Heart left ventricle (tissue), 13 donors: ENCODE results near the gene LARP4.

Source experiments
- POLR2A ChIP-seq, 2 donors: fragments of 450-650 bp; IDR thresholded peaks; one replicate each; pipeline ENCODE4 v1.6.1; 2017; ENCODE audit warnings: antibody characterized with exemption in 2 of 2, mild to moderate bottlenecking in 2 of 2, moderate library complexity in 2 of 2
- TF ChIP-seq, protein P1 (sequence below), 12 donors: fragments of 200-600 bp; sonication (generic) in 4 of 12; IDR thresholded peaks; one replicate each; pipeline versions ENCODE4 v1.5.0 to v1.8.0; 2018 to 2022; ENCODE audit warnings: antibody characterized with exemption in 12 of 12, mild to moderate bottlenecking in 5 of 12
- donor health status: ischemic (EF 13 %, LVEDD 7.1; RV severe dilation, severe dysfunction).
- donor health status: DM: no; HTN: yes; CAD: no.
- donor health status: DM: no; HTN: no; CAD: no.
- donor health status: ischemic (EF 25% LVEDD 6.9; RV normal size, moderate dysfunction).
- donor health status: ischemic (EF 25% LVEDD 5.7; RV mildly dilated, moderate dysfunction).
- donor health status: ischemic (EF 35%, LVEDD 5.7; RV mildly dilated, moderate dysfunction).
- donor health status: nonischemic (EF 11% LVEDD 7.7; RV severe dilation, severe dysfunction).
- donor health status: DM: yes; HTN: yes; CAD: no.
- donor health status: PGD.
- donor health status: ischemic (EF 29% LVEDD 5.4; RV normal size, mild dysfunction).
- donor health status: nonischemic (EF 23%, LVEDD 6.1; RV moderate dilation, normal function).

DNA sequence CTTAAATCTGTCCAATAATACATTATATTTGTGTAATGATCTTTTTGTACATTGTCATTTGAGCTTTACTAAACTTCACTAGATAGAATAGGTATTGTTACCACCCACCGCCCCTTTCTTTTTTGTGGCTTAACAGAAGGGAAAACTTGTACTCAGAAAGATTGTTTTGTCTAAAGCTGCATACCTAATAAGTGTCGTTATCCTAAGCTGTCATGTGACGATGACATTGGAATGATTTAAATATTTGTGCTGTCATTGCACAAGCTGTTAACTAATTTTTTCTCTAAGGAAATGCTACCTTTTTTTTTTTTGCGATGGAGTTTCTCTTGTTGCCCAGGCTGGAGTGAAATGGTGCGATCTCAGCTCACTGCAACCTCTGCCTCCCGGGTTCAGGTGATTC lies 107.7 kb downstream of the LARP4 start:
- no peak for TF ChIP-seq POLR2A (IDR thresholded peaks at IDR 0.05)
- TF ChIP-seq, protein P1, sequence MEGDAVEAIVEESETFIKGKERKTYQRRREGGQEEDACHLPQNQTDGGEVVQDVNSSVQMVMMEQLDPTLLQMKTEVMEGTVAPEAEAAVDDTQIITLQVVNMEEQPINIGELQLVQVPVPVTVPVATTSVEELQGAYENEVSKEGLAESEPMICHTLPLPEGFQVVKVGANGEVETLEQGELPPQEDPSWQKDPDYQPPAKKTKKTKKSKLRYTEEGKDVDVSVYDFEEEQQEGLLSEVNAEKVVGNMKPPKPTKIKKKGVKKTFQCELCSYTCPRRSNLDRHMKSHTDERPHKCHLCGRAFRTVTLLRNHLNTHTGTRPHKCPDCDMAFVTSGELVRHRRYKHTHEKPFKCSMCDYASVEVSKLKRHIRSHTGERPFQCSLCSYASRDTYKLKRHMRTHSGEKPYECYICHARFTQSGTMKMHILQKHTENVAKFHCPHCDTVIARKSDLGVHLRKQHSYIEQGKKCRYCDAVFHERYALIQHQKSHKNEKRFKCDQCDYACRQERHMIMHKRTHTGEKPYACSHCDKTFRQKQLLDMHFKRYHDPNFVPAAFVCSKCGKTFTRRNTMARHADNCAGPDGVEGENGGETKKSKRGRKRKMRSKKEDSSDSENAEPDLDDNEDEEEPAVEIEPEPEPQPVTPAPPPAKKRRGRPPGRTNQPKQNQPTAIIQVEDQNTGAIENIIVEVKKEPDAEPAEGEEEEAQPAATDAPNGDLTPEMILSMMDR (IDR thresholded peaks at IDR 0.05), result no peak
